ENCODE data around the gene PGM5.

Gene PGM5

GRCh38 chr9:68482548-68482947, 126.1 kb downstream of the PGM5 start:
- no peaks in the 10 kb centered on the region for H3K4me1 ChIP-seq (ENCODE audit: low read length)
- H2AFZ ChIP-seq (ENCODE audit: low read depth, low read length), result no peak overlapping the region
- no peaks in the 10 kb centered on the region for H4K20me1 ChIP-seq (ENCODE audit: insufficient read depth, low read length)
- H3K4me2 ChIP-seq (ENCODE audit: low read length), result no peak overlapping the region
- peaks cover 6% of the 10 kb centered on the region; the same call in 1 of the 2 replicates for H3K27me3 ChIP-seq (ENCODE audit: low read depth, low read length)
- H3K9ac ChIP-seq (ENCODE audit: low read length), result no peak overlapping the region
- H3K4me3 ChIP-seq (ENCODE audit: low read length), result no peak overlapping the region
- H3K9me3 ChIP-seq (ENCODE audit: insufficient read depth, low read length), result 0 out of 2 replicates have a peak, but pooled peaks cover 9% of the 10 kb centered on the region
- no peak for TF ChIP-seq EZH2phosphoT487 (IDR thresholded peaks at IDR 0.05; ENCODE audit: low read depth)
- TF ChIP-seq CTCF (IDR thresholded peaks at IDR 0.05; ENCODE audit: low read depth, low read length), result no peak
- H3K27ac ChIP-seq (ENCODE audit: low read length), result no peak overlapping the region
- no peaks in the 10 kb centered on the region for H3K79me2 ChIP-seq (ENCODE audit: low read length)
- H3K36me3 ChIP-seq (replicated peaks; ENCODE audit: low read depth, low read length), result no peaks in the 10 kb centered on the region

DNA sequence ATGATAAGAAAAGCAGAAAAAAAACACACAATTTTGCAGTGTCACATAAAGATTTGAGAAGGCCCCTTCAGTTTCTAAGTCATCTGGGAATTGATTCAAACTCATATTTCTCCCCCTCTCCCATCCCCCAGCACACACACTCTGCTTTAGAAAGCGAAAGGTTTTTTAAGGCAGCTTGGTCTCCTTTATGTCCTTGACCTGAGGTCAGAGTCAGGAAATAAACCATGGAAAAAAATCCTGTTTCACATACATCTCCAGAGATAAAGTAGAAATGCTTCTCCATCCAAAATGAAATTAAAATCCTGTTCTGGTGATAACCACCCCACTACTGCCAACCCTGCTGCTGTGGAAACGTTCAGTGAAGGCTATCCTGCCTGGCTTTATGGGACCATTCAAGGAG, 131.7 kb downstream of the PGM5 start:
- Histone ChIP-seq H3K27ac (ENCODE audit: low read length) (no peak overlapping the region), H4K20me1 (ENCODE audit: insufficient read depth, low read length) (no peaks in the 10 kb centered on the region), H3K4me2 (ENCODE audit: low read length) (no peak overlapping the region), H3K36me3 (replicated peaks; ENCODE audit: low read depth, low read length) (no peaks in the 10 kb centered on the region), H3K9ac (ENCODE audit: low read length) (no peak overlapping the region), H2AFZ (ENCODE audit: low read depth, low read length) (no peak overlapping the region), H3K79me2 (ENCODE audit: low read length) (no peaks in the 10 kb centered on the region), H3K4me3 (ENCODE audit: low read length) (no peak overlapping the region), H3K9me3 (ENCODE audit: insufficient read depth, low read length) (0 out of 2 replicates have a peak, but pooled peaks cover 9% of the 10 kb centered on the region), H3K27me3 (ENCODE audit: low read depth, low read length) (peaks cover 10% of the 10 kb centered on the region), H3K4me1 (ENCODE audit: low read length) (no peaks in the 10 kb centered on the region)
- TF ChIP-seq EZH2phosphoT487 (IDR thresholded peaks at IDR 0.05; ENCODE audit: low read depth) (no peak), CTCF (IDR thresholded peaks at IDR 0.05; ENCODE audit: low read depth, low read length) (no peak)

DNA sequence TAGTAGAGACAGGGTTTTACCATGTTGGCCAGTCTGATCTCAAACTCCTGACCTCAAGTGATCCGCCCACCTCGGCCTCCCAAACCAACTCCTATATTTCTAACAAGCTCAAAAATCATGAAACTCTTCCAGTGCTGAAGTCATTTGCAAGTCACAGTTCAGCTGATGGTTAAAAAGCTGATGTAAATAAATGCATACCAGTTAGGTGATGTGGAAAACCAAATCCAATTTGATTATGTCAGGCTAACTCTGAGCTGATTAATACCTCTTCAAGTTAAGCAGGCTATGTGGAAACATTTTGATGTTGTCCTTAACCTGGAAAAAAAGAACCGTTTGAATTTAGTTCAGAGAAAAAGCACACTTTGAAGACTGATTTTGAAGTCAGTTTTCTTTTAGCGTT, 133.2 kb downstream of the PGM5 start:
- H2AFZ ChIP-seq (ENCODE audit: low read depth, low read length), result no peak overlapping the region
- no peak overlapping the region for H3K4me3 ChIP-seq (ENCODE audit: low read length)
- peaks cover 10% of the 10 kb centered on the region for H3K27me3 ChIP-seq (ENCODE audit: low read depth, low read length)
- H3K4me1 ChIP-seq (ENCODE audit: low read length), result no peaks in the 10 kb centered on the region
- H4K20me1 ChIP-seq (ENCODE audit: insufficient read depth, low read length), result no peaks in the 10 kb centered on the region
- H3K9ac ChIP-seq (ENCODE audit: low read length), result no peak overlapping the region
- H3K4me2 ChIP-seq (ENCODE audit: low read length), result no peak overlapping the region
- 0 out of 2 replicates have a peak, but pooled peaks cover 9% of the 10 kb centered on the region for H3K9me3 ChIP-seq (ENCODE audit: insufficient read depth, low read length)
- no peaks in the 10 kb centered on the region for H3K79me2 ChIP-seq (ENCODE audit: low read length)
- no peaks in the 10 kb centered on the region for H3K36me3 ChIP-seq (replicated peaks; ENCODE audit: low read depth, low read length)
- H3K27ac ChIP-seq (ENCODE audit: low read length), result no peak overlapping the region
- TF ChIP-seq CTCF (IDR thresholded peaks at IDR 0.05; ENCODE audit: low read depth, low read length) (no peak), EZH2phosphoT487 (IDR thresholded peaks at IDR 0.05; ENCODE audit: low read depth) (no peak)

DNA sequence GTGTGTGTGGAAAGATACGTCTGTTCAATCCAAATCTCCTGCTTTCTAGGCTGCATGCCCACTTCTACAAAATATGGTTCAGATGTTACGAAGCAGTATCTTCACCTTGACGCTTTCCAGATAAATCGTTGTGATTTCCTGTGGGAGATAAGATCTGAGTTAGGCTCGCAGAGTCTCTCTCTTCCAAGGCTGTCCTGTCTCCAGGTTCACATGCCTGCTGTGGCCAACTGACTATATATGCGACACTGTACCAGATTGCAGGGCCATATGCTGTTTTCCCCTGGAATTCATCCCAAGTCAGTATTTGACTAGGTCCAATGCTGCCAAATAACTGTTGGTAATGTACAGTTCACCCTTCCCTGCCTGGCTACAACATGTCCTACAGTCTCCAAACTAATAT, 136.4 kb downstream of the PGM5 start:
- H3K9ac ChIP-seq (ENCODE audit: low read length), result no peak overlapping the region
- no peaks in the 10 kb centered on the region for H3K9me3 ChIP-seq (ENCODE audit: insufficient read depth, low read length)
- TF ChIP-seq EZH2phosphoT487 (IDR thresholded peaks at IDR 0.05; ENCODE audit: low read depth), result no peak
- no peak for TF ChIP-seq CTCF (IDR thresholded peaks at IDR 0.05; ENCODE audit: low read depth, low read length)
- no peak overlapping the region for H2AFZ ChIP-seq (ENCODE audit: low read depth, low read length)
- no peaks in the 10 kb centered on the region for H4K20me1 ChIP-seq (ENCODE audit: insufficient read depth, low read length)
- peaks cover 19% of the 10 kb centered on the region for H3K27me3 ChIP-seq (ENCODE audit: low read depth, low read length)
- no peak overlapping the region for H3K4me2 ChIP-seq (ENCODE audit: low read length)
- H3K4me1 ChIP-seq (ENCODE audit: low read length), result no peaks in the 10 kb centered on the region
- no peaks in the 10 kb centered on the region for H3K79me2 ChIP-seq (ENCODE audit: low read length)
- no peak overlapping the region for H3K4me3 ChIP-seq (ENCODE audit: low read length)
- H3K27ac ChIP-seq (ENCODE audit: low read length), result no peak overlapping the region
- no peaks in the 10 kb centered on the region for H3K36me3 ChIP-seq (replicated peaks; ENCODE audit: low read depth, low read length)

All from OCI-LY3 (cell line).